Inflammatory macrophage (primary cell): ENCODE measurements around the gene GATAD2B.
"Not testable (repeated sequence)": the region's sequence is repeated elsewhere in the genome, so short reads cannot be mapped to it uniquely, and the experiment has no call there.

Experiments used
- DNase-seq, 2 donors: peaks; one replicate each; pipeline ENCODE4 v3.0.0-alpha.2; 2020 to 2022

The GATAD2B gene

GRCh38 chr1:153929981-153930948, 7.5 kb upstream of the GATAD2B start:
- no peak for DNase-seq

- no peak for DNase-seq
Observed at GRCh38 chr1:153929426-153929825, 6.7 kb upstream of the GATAD2B start.

GRCh38 chr1:153928791-153929341, 6.1 kb upstream of the GATAD2B start:
- DNase-seq, result no peak

GRCh38 chr1:153928245-153928644, 5.5 kb upstream of the GATAD2B start:
- DNase-seq, result no peak

GRCh38 chr1:153926405-153926804, 3.6 kb upstream of the GATAD2B start:
- no peak for DNase-seq

GRCh38 chr1:153922076-153922971, 448 bp downstream of the GATAD2B start:
- DNase-seq, result peak in 1 of 2 donors; percentile 19

- DNase-seq, result no peak
Observed at GRCh38 chr1:153921803-153922075, 1.0 kb downstream of the GATAD2B start.

- DNase-seq, result no peak
Observed at GRCh38 chr1:153921080-153921802, 1.5 kb downstream of the GATAD2B start.

GRCh38 chr1:153919876-153920852, 2.6 kb downstream of the GATAD2B start:
- peak; percentile 20 to 22 for DNase-seq

GRCh38 chr1:153916297-153916696, 6.5 kb downstream of the GATAD2B start:
- DNase-seq, result no peak

GRCh38 chr1:153912349-153912748, 10.4 kb downstream of the GATAD2B start:
- no peak for DNase-seq

GRCh38 chr1:153910560-153910959, 12.2 kb downstream of the GATAD2B start:
- not testable (repeated sequence) for DNase-seq

- DNase-seq, result no peak
Observed at GRCh38 chr1:153908071-153908470, 14.7 kb downstream of the GATAD2B start.

GRCh38 chr1:153907134-153907533, 15.6 kb downstream of the GATAD2B start:
- no peak for DNase-seq

- DNase-seq, result no peak
Observed at GRCh38 chr1:153906396-153906795, 16.4 kb downstream of the GATAD2B start.

GRCh38 chr1:153905908-153906307, 16.9 kb downstream of the GATAD2B start:
- DNase-seq, result not testable (repeated sequence)

- no peak for DNase-seq
Observed at GRCh38 chr1:153903841-153904455, 18.8 kb downstream of the GATAD2B start.

GRCh38 chr1:153899509-153899908, 23.3 kb downstream of the GATAD2B start:
- no peak for DNase-seq

GRCh38 chr1:153895866-153896265, 26.9 kb downstream of the GATAD2B start:
- DNase-seq, result not testable (repeated sequence)

- DNase-seq, result not testable (repeated sequence)
Observed at GRCh38 chr1:153891042-153891441, 31.7 kb downstream of the GATAD2B start.

- peak; percentile 25 to 26 for DNase-seq
Observed at GRCh38 chr1:153888533-153888932, 34.2 kb downstream of the GATAD2B start.
